GM18502 (cell line): ENCODE data around the gene QKI.
"Not testable (repeated sequence)": the region's sequence is repeated elsewhere in the genome, so short reads cannot be mapped to it uniquely, and the experiment has no call there.

Source experiments
- ATAC-seq: cut with Tn5 transposase; IDR thresholded peaks from one replicate; pipeline ENCODE4 v1.9.1; 2021; ENCODE audit warnings: mild to moderate bottlenecking; ENCODE audit not compliant: unreplicated experiment, poor library complexity

QKI gene

DNA sequence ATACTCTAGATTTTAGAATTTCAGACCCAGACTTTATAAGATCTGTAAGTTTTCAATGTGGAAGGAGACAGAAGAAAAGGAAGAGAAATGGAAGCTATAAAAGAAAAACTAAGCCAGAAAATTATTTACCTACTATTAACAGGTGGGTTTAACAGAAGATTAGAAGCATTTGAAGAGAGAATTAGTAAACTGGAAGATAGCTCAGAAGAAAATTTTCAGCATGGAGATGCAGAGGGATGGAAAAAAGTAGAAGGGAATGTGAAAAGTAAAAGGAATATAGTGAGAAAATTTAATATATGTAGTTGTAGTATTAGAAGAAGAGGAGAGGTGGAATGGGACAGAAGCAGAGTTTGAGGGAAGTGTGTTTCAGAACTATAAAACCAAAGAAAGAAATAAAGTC is 56.1 kb downstream of the QKI start:
- ATAC-seq: no peak

- ATAC-seq: no peak
Observed at GRCh38 chr6:163474581-163474980, 60.1 kb downstream of the QKI start.

DNA sequence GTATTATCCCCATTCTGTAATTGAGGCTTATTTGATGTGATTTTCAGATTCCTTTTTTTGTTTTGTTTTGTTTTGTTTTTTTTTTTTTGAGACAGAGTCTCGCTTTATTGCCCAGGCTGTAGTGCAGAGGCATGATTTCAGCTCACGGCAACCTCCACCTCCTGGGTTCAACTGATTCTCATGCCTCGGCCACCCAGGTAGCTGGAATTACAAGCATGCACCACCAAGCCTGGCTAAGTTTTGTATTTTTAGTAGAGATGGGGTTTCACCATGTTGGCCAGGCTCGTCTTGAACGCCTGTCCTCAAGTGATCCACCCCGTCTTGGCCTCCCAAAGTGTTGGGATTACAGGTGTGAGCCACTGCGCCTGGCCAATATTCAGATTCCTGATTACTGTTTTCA is 62.4 kb downstream of the QKI start:
- not testable (repeated sequence) for ATAC-seq

DNA sequence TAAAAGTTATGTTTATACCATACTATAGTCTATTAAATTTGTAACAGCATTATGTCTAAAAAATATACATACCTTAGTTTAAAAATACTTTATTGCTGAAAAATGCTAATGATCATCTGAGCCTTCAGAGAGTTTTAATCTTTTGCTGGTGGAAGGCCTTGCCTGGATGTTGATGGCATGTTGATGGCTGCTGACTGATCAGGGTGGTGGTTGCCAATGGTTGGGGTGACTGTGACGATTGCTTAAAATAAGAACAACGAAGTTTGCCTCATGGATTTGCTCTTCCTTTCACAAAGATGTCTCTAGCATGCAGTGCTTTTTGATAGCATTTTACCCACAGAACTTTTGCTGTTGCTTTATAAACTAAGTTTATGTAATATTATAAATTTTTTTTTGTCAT is 68.6 kb downstream of the QKI start:
- no peak for ATAC-seq

GRCh38 chr6:163485388-163485851 is 70.9 kb downstream of the QKI start:
- ATAC-seq: no peak

DNA sequence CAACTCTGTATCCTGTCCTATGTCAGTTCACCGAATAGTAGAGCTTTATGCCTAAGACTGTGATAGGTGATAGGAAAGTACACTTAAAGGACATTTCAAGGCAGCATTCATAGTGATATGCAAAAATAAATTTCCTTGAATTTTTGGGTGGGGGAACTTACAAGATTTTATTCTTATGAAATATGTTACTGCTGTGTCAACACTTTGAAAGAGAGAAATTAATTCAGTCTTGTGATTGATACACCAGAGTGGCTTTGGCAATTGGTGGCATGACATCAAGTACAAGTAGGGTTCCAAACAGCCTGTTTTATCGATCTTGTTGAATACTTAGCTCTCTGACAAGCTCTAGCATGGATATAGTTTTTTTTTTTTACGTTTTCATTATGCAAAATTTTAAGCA is 72.3 kb downstream of the QKI start:
- ATAC-seq: no peak

DNA sequence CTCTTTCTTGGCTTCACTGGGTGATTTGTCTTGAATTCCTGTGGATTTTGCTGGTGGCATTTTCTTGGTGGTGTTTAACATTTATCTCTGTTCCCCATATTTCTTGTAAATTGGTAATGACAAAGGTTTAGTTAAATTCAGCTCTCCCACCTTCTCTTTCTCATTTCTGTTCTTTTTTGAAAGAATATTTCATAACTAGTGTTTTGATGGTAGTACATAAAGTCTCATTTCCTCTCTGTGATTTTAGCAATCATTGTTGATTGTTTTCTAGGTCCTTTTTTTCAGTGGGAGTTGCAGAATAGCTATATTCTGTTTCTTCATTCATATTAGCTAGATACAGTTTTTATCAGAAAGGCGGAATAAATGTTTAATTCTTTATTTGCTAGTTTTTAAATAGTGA is 73.1 kb downstream of the QKI start:
- no peak for ATAC-seq

DNA sequence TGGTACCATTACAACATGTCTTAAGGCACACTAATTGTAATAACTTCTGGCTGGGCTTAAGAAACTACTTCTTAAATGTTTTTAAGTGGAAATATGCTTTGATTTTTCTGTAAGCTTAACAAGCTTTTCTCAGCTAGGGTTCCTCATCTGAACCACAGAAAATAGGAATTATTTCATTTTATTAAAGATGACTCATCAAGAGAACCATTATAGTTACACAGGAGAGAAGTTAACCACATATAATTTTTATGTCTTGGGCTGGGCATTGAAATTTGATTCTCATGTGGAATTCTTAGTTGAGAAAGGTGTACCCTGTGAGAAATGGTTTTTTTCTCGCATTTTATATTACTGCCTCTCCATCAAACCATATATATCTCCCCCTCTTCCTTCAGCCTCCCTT is 75.1 kb downstream of the QKI start:
- ATAC-seq: no peak

- no peak for ATAC-seq
Observed at GRCh38 chr6:163490826-163491577, 76.5 kb downstream of the QKI start.

GRCh38 chr6:163491737-163492300 is 77.3 kb downstream of the QKI start:
- ATAC-seq: no peak

DNA sequence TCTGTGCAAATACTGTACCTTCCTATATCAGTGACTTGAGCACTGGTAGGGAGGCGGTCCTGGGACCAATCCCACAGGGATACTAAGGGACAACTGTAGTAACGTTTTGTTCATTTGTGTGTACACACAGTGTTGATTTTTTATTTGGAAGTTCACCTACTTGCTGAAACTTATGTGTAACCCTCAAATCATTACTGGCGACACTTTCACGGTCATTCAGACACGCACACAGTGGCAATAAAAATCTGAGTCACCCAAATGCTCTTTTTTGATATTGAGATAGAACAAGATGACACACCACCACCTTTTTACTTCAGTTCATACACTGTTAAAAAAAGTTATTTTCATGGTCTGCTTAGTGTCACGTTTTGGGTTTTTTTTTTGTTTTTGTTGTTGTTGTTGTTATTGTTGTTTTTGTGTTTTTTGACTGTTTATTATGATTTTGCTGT is 79.8 kb downstream of the QKI start:
- ATAC-seq: no peak

DNA sequence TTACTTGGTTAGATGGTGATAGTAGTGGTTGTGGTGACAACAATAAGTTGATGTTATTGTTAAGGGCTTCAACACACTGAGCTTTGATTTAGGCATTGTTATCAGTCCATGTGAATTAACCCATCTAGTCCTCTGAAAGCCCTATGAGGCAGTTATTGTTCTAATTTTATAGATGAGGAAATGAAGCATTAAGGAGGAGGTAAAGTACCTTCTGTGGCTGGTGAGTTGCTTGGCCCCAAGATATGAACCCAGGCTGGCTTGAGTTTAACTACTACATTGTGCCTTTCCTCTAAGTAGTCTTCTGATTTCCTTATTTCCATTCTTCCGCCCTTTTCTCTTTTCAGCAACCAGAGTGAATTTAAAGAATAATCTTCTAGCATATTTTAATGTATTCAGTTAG is 81.7 kb downstream of the QKI start:
- ATAC-seq: peak; percentile 66

- no peak for ATAC-seq
Observed at GRCh38 chr6:163500105-163500504, 85.6 kb downstream of the QKI start.

- ATAC-seq: no peak
Observed at GRCh38 chr6:163501026-163501425, 86.5 kb downstream of the QKI start.

DNA sequence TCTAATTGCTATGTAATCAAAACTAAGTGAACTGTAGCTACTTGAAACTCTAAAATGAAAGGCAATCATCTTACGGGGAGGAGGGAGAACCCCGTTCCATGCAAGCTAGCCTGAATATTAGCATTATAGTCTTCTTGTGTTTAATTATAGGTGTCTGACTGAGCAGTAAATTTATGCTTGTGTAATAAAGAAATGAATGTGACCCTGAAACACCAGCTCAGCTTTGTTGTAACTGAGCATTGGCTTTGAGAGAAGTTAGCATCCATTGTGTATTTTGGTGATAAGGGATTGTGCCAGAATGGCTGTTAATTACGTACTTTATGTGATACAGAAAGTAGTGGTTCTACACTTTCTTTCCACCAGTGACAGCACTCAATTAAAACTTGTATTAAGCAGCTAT is 86.9 kb downstream of the QKI start:
- no peak for ATAC-seq

GRCh38 chr6:163504984-163505640 is 90.6 kb downstream of the QKI start:
- ATAC-seq: no peak

- ATAC-seq: no peak
Observed at GRCh38 chr6:163507965-163508364, 93.4 kb downstream of the QKI start.

- no peak for ATAC-seq
Observed at GRCh38 chr6:163513003-163513402, 98.5 kb downstream of the QKI start.

DNA sequence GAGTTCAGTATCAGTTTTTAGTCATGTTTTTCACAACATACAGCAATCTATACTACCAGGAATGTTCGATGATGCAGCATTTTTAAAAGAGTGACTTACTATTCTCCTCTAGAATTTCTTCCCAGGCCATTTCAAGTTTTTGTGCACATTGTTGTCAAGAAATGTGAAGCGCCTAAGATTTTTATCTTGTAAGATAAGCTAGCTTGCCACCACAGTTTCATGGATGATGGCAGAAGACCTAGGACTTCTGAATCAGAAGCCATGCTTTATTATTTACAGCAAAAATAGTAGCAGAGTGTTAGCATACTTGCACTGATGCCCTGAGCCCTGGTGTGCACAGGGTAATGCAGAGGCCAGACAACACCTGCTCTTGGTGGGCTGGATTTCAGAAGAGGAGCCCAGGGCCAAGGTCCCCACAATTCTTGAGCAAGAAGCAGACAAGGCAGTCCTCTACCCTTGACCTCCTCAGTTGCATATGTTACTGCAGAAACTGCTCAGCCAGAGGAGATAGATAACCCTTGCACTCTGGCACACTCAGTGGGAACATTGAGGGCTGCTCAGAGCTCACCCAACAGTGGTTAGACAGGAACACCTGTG is 99.2 kb downstream of the QKI start:
- no peak for ATAC-seq

- no peak for ATAC-seq
Observed at GRCh38 chr6:163516908-163517307, 102.4 kb downstream of the QKI start.

DNA sequence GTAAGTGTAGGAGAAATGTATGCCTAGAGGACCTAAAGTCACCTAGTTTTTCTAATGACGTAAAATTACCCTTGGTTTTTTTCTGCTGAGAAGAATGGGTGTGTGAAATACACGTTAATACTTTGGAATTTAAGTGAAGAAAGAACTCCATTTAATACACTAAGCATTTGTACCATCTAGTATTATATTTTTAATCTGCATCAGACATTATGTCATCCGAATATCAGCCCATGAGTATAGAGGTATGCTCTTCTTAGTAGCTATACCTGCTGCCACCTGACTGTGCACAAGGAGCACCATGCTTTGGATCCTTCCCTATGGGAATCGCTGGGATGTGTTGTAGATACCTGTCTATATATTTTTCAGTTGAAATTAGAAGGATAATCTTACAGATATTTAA is 106.4 kb downstream of the QKI start:
- no peak for ATAC-seq
